ENCODE results near the gene AKR1C2. TPM values are rescaled to one million over a fixed set of nuclear protein-coding genes. Genes with fewer than 3 reads are reported as not detected.
"Not testable (repeated sequence)": the region's sequence is repeated elsewhere in the genome, so short reads cannot be mapped to it uniquely, and the experiment has no call there.

AKR1C2 gene
- total RNA-seq, 1 donor from 2014 or later = 87.5 TPM

DNA sequence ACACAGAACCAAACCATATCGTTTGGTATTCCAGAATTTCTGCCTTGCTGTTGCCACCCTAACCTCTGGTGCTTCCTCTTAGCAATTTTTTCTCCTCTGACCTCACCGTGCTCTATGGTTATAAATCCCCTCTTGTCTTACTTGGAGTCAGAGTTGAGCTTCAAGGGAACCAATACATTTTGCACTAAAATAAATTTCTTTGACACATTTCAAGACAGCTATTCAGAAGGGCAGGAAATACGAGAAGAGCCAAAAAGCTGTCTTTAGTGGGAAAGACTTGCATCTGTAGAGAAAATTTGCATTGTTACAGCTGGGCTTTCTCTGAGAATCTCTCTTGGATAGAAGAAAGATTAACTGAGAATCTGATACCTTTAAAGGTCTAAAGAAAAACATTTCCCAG is 14.5 kb upstream of the AKR1C2 start:
- H3K36me3 Mint-ChIP-seq = peaks cover 3% of the 10 kb centered on the region
- no peak for DNase-seq (ENCODE audit: extremely low spot score, unreplicated experiment)
- H3K27ac Mint-ChIP-seq = peak overlapping the region; percentile 85
- H3K4me3 Mint-ChIP-seq = peak overlapping the region; percentile 59
- H3K27me3 Mint-ChIP-seq = no peaks in the 10 kb centered on the region
- H3K9me3 Mint-ChIP-seq = no peaks in the 10 kb centered on the region
- peaks cover 4% of the 10 kb centered on the region for H3K4me1 Mint-ChIP-seq (ENCODE audit: unreplicated experiment)
- TF ChIP-seq, protein P1, sequence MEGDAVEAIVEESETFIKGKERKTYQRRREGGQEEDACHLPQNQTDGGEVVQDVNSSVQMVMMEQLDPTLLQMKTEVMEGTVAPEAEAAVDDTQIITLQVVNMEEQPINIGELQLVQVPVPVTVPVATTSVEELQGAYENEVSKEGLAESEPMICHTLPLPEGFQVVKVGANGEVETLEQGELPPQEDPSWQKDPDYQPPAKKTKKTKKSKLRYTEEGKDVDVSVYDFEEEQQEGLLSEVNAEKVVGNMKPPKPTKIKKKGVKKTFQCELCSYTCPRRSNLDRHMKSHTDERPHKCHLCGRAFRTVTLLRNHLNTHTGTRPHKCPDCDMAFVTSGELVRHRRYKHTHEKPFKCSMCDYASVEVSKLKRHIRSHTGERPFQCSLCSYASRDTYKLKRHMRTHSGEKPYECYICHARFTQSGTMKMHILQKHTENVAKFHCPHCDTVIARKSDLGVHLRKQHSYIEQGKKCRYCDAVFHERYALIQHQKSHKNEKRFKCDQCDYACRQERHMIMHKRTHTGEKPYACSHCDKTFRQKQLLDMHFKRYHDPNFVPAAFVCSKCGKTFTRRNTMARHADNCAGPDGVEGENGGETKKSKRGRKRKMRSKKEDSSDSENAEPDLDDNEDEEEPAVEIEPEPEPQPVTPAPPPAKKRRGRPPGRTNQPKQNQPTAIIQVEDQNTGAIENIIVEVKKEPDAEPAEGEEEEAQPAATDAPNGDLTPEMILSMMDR (conservative IDR thresholded peaks at IDR 0.05) = no peak

DNA sequence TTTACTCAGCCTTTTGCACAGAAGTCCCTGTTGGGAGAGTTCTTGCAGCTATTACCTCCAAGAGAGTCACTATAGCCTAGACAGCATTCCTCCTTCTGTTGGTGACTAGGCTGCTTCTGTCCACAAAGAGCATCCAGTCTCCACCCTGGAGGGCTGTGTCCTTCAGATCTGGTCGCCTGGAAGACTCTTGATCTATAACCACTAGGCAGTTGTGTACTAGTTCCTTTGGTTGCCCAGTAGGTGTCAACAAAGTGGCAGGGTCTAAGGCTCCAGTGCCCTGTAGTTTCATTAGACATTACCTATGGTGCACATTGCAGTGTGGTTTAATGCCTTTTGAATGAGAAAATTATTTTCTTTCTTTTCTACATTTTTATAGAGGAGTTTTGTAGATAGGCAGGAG is 11.3 kb upstream of the AKR1C2 start:
- Mint-ChIP-seq H3K4me1 (ENCODE audit: unreplicated experiment) (peaks cover 4% of the 10 kb centered on the region), H3K4me3 (peak overlapping the region; percentile 57), H3K27ac (peak overlapping the region; percentile 79), H3K36me3 (peaks cover 3% of the 10 kb centered on the region), H3K9me3 (no peaks in the 10 kb centered on the region), H3K27me3 (no peaks in the 10 kb centered on the region)
- no peak for DNase-seq (ENCODE audit: extremely low spot score, unreplicated experiment)
- TF ChIP-seq, protein P1 (conservative IDR thresholded peaks at IDR 0.05) = no peak

DNA sequence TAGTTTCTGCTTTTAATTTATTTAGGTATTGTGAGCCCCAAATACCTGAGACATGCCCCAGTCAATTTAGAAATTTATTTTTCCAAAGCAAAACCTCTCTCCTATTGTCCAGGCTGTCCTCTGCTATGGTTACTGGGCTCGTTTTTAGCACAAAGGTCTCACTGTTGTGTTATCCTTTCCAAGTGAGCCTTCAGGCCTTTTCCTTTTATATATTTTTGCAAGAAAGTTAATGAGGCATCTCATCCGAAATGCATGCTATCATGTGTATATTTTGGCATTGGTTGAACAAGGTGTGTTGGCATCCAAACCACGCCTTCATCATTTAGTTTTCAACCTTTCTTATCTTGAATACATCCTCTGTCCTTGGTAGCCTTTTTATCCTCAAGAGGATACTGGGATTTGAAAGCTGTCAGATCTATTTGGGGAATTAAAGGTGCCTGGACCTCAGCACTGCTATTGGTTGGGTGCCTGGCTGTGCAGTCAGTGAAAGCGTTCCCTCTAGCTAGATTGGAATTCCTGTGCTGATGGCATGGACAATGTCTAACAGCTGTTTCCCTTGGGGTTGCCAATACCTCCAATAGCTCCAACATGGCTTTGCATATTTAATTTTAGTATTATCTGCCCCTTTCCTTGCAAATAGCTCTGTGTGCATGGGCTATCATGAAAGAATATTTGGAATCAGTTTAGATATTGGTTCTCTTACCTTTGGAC is 10.7 kb upstream of the AKR1C2 start:
- not testable (repeated sequence) for H3K9me3 Mint-ChIP-seq; DNase-seq (ENCODE audit: extremely low spot score, unreplicated experiment); H3K27me3 Mint-ChIP-seq; H3K36me3 Mint-ChIP-seq; H3K4me1 Mint-ChIP-seq (ENCODE audit: unreplicated experiment)
- H3K4me3 Mint-ChIP-seq = peak overlapping the region; percentile 57
- H3K27ac Mint-ChIP-seq = peak overlapping the region; percentile 79

DNA sequence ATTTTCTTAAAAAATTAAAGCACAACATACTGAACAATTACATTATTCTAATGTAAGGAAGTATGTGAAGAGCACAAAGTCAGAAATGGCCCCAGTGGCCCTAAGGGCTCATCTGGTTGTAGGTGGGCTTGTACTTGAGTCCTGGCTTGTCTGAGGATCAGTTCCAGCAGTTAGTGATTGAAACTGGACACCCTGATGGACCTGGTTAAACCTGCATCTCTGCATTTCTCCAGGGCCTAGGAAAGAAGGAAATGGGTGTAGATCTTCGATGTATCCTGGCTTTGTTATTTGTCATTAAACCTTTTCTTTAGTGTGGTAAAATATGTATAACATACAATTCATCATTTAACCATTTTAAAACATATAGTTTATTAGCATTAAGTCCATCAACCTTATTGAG is 9.7 kb upstream of the AKR1C2 start:
- Mint-ChIP-seq H3K4me3 (peak overlapping the region; percentile 3), H3K36me3 (peaks cover 3% of the 10 kb centered on the region), H3K27me3 (no peaks in the 10 kb centered on the region), H3K4me1 (ENCODE audit: unreplicated experiment) (peaks cover 4% of the 10 kb centered on the region), H3K27ac (peak overlapping the region; percentile 79), H3K9me3 (no peaks in the 10 kb centered on the region)
- TF ChIP-seq, protein P1 (conservative IDR thresholded peaks at IDR 0.05) = no peak
- no peak for DNase-seq (ENCODE audit: extremely low spot score, unreplicated experiment)

DNA sequence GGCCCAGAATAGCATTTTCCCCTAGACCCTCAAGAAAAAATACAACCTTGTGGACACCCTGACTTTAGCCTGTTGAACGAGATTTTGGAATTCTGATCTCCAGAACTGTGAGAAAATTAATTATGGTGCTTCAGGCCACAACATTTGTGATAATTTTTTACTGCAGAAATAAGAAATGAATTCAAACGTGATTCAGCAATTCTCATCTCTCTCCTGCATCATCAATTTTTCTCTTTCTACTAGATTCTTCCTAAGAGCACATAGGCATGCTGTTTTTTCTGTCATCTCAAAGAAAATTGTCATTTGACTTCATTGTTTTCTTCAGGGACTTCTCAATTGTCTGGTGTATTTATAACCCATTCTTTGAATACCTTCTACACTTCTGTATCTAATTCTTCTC is 8.9 kb upstream of the AKR1C2 start:
- no peak for DNase-seq (ENCODE audit: extremely low spot score, unreplicated experiment)
- H3K4me1 Mint-ChIP-seq (ENCODE audit: unreplicated experiment) = no peaks in the 10 kb centered on the region
- H3K9me3 Mint-ChIP-seq = no peaks in the 10 kb centered on the region
- H3K36me3 Mint-ChIP-seq = no peaks in the 10 kb centered on the region
- H3K4me3 Mint-ChIP-seq = peak overlapping the region; percentile 3
- TF ChIP-seq, protein P1 (conservative IDR thresholded peaks at IDR 0.05) = no peak
- H3K27me3 Mint-ChIP-seq = no peaks in the 10 kb centered on the region
- H3K27ac Mint-ChIP-seq = peak overlapping the region; percentile 80

- not testable (repeated sequence) for H3K9me3 Mint-ChIP-seq; H3K4me1 Mint-ChIP-seq (ENCODE audit: unreplicated experiment); H3K27me3 Mint-ChIP-seq; H3K36me3 Mint-ChIP-seq; DNase-seq (ENCODE audit: extremely low spot score, unreplicated experiment)
- peak overlapping the region; percentile 1 for H3K4me3 Mint-ChIP-seq
- H3K27ac Mint-ChIP-seq = peak overlapping the region; percentile 29
These were observed 7.7 kb upstream of the AKR1C2 start for GRCh38 chr10:5011392-5011791.

- not testable (repeated sequence) for H3K4me1 Mint-ChIP-seq (ENCODE audit: unreplicated experiment); H3K9me3 Mint-ChIP-seq; H3K36me3 Mint-ChIP-seq; H3K27ac Mint-ChIP-seq; H3K4me3 Mint-ChIP-seq; H3K27me3 Mint-ChIP-seq; DNase-seq (ENCODE audit: extremely low spot score, unreplicated experiment)
These were observed 6.4 kb upstream of the AKR1C2 start for GRCh38 chr10:5010043-5010442.

DNA sequence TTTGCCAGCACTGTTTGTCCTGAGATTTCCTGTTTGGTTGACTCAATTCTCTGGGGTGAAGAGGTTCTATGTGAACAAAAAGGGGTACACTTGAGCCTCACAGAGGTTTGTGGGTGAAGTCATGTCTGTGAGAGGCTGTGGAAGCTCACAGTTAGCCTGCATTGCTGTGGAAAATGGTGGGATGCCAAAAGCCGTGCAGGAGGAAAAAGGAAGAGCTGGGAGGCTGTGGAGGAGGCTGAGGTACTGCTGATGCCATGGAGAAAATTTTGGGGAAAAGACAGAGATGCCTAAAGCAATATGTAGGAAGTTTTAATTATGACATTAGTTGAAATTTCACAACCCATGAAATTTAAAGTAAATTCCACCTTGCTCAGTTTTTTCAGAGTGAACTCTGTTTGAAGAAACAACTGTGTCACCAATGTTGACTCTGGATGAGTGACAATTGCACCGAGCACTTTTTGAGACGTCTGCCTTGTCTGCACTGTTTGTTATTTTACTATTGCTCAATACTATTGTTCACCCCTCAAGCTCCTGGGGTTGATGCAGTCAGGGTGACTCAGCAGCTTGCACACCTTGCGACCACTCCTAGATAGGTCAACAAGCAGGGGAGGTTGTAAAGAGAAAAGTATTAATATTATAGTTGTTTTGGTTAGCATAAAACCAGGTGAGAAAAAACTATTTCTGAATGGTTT is 5.3 kb upstream of the AKR1C2 start:
- peak overlapping the region; percentile 34 for H3K4me3 Mint-ChIP-seq
- not testable (repeated sequence) for H3K4me1 Mint-ChIP-seq (ENCODE audit: unreplicated experiment); DNase-seq (ENCODE audit: extremely low spot score, unreplicated experiment); H3K27me3 Mint-ChIP-seq; H3K9me3 Mint-ChIP-seq; H3K36me3 Mint-ChIP-seq
- peak overlapping the region; percentile 82 for H3K27ac Mint-ChIP-seq

DNA sequence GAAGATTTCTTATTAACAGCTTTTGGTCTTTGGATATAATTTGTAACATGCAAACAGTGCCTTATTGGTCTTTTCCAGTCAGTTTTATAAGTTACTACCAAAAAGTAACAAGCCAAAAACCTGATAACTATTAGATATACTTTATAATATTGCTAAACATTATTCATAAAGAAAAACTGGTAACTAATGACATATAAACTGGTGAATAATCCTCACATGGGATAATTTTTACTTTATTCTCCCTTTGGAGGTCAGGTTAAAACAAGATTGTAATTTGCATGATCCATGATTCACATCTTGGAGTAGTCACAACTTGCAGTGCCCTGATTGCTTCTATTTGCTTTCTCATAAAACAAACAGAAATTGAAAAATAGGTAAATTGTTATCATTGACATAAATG is 844 bp upstream of the AKR1C2 start:
- H3K27me3 Mint-ChIP-seq; H3K4me3 Mint-ChIP-seq; H3K4me1 Mint-ChIP-seq (ENCODE audit: unreplicated experiment); DNase-seq (ENCODE audit: extremely low spot score, unreplicated experiment); H3K9me3 Mint-ChIP-seq; H3K36me3 Mint-ChIP-seq; H3K27ac Mint-ChIP-seq: not testable (repeated sequence)

GRCh38 chr10:5004030-5004385 is 351 bp upstream of the AKR1C2 start:
- H3K36me3 Mint-ChIP-seq; H3K27me3 Mint-ChIP-seq; H3K4me1 Mint-ChIP-seq (ENCODE audit: unreplicated experiment); DNase-seq (ENCODE audit: extremely low spot score, unreplicated experiment); H3K9me3 Mint-ChIP-seq; H3K27ac Mint-ChIP-seq; H3K4me3 Mint-ChIP-seq: not testable (repeated sequence)

Data from type B pancreatic cell (in vitro differentiated cells).